IPS-NIHi7 (cell line): ENCODE results near the gene AP3S1.
A peak's percentile ranks its signal among the peaks of the same experiment; 100 is the strongest.

ENCODE experiments used
- DNase-seq: peaks from one replicate; pipeline ENCODE4 v3.0.0; 2012; ENCODE audit warnings: mixed read lengths; ENCODE audit errors: extremely low spot score

Gene AP3S1

GRCh38 chr5:115940080-115940810 lies 98.5 kb downstream of the AP3S1 start:
- DNase-seq, result no peak

- no peak for DNase-seq
Observed at GRCh38 chr5:115941051-115941675, 99.4 kb downstream of the AP3S1 start.

GRCh38 chr5:115944501-115944900 lies 102.8 kb downstream of the AP3S1 start:
- no peak for DNase-seq

GRCh38 chr5:115946655-115947054 lies 104.9 kb downstream of the AP3S1 start:
- DNase-seq, result no peak

- no peak for DNase-seq
Observed at GRCh38 chr5:115947260-115947659, 105.5 kb downstream of the AP3S1 start.

- DNase-seq, result no peak
Observed at GRCh38 chr5:115948091-115948534, 106.4 kb downstream of the AP3S1 start.

GRCh38 chr5:115949096-115949495 lies 107.4 kb downstream of the AP3S1 start:
- no peak for DNase-seq

GRCh38 chr5:115952588-115952987 lies 110.9 kb downstream of the AP3S1 start:
- DNase-seq, result no peak

GRCh38 chr5:115954144-115954543 lies 112.4 kb downstream of the AP3S1 start:
- no peak for DNase-seq

GRCh38 chr5:115956957-115957356 lies 115.2 kb downstream of the AP3S1 start:
- DNase-seq, result no peak

- peak; percentile 57 for DNase-seq
Observed at GRCh38 chr5:115961381-115962238, 119.9 kb downstream of the AP3S1 start.

- no peak for DNase-seq
Observed at GRCh38 chr5:115962239-115962564, 120.5 kb downstream of the AP3S1 start, which contains the start of gene LVRN. Gene LVRN (plus strand): TSS chr5:115962475. CDS start chr5:115962618, 143 bp downstream.

GRCh38 chr5:115962565-115963402 lies 121.0 kb downstream of the AP3S1 start:
- peak; percentile 56 for DNase-seq

- peak; percentile 52 for DNase-seq
Observed at GRCh38 chr5:115963566-115963965, 121.8 kb downstream of the AP3S1 start.
